ENCODE results near the gene FAM193A.

Gene FAM193A

DNA sequence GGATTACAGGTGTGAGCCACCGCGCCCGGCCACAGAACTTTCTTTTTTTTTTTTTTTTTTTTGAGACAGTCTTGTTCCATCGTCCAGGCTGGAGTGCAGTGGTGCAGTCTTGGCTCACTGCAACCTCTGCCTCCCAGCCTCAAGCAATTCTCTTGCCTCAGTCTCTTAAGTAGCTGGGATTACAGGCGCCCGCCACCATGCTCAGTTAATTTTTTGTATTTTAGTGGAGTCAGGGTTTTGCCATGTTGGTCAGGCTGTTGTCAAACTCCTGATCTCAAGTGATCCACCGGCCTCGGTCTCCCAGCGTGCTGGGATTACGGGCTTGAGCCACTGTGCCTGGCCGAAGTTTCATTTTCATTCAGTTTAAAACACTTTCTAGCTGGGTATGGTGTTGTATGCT lies 16.4 kb downstream of the FAM193A start:
- no peak overlapping the region for H3K18ac ChIP-seq (ENCODE audit: low read length)
- H3K4me3 ChIP-seq (ENCODE audit: low read length): no peak overlapping the region
- no peak overlapping the region for H2BK15ac ChIP-seq (replicated peaks; ENCODE audit: low read depth)
- H3K79me2 ChIP-seq (ENCODE audit: control insufficient read depth, insufficient read depth, low read length): peaks cover 57% of the 10 kb centered on the region
- no peaks in the 10 kb centered on the region for H3K27me3 ChIP-seq (ENCODE audit: insufficient read depth, low read length, poor library complexity)
- H3K27ac ChIP-seq (ENCODE audit: low read depth, low read length): no peak overlapping the region
- no peak overlapping the region for H2AK5ac ChIP-seq (ENCODE audit: low read length)
- H3K9ac ChIP-seq (ENCODE audit: low read length): no peak overlapping the region
- no peaks in the 10 kb centered on the region for H3K4me1 ChIP-seq (ENCODE audit: control insufficient read depth, low read depth, low read length)
- H3K4me2 ChIP-seq (ENCODE audit: low read length): no peak overlapping the region
- no CpG with 5 or more reads among the region's 11 CpGs for WGBS (ENCODE audit: extremely low coverage, insufficient coverage, low lambda C conversion rate)
- H4K5ac ChIP-seq (ENCODE audit: low read length): no peak overlapping the region
- DNase-seq: no peak
- H3K36me3 ChIP-seq (ENCODE audit: control insufficient read depth, insufficient read depth, low read length): no peaks in the 10 kb centered on the region
- no peak overlapping the region for H3K56ac ChIP-seq (ENCODE audit: low read length)
- no peak overlapping the region for H2BK5ac ChIP-seq (ENCODE audit: low read length)
- H2BK120ac ChIP-seq (ENCODE audit: low read depth, low read length): no peak overlapping the region
- no peak overlapping the region for H3K23ac ChIP-seq (ENCODE audit: low read length)
- no peak overlapping the region for H4K8ac ChIP-seq (ENCODE audit: low read depth, low read length)
- H3K79me1 ChIP-seq (ENCODE audit: low read length): peaks cover 2% of the 10 kb centered on the region
- no peak overlapping the region for H3K4ac ChIP-seq (ENCODE audit: low read depth, low read length)

GRCh38 chr4:2558301-2558700 lies 21.9 kb downstream of the FAM193A start:
- Histone ChIP-seq H3K79me2 (ENCODE audit: control insufficient read depth, insufficient read depth, low read length) (peaks cover 70% of the 10 kb centered on the region), H2AK5ac (ENCODE audit: low read length) (no peak overlapping the region), H3K36me3 (ENCODE audit: control insufficient read depth, insufficient read depth, low read length) (no peaks in the 10 kb centered on the region), H2BK15ac (replicated peaks; ENCODE audit: low read depth) (no peak overlapping the region), H2BK120ac (ENCODE audit: low read depth, low read length) (no peak overlapping the region), H3K27me3 (ENCODE audit: insufficient read depth, low read length, poor library complexity) (no peaks in the 10 kb centered on the region), H3K4me3 (ENCODE audit: low read length) (no peak overlapping the region), H3K9ac (ENCODE audit: low read length) (no peak overlapping the region), H3K4me2 (ENCODE audit: low read length) (no peak overlapping the region), H3K23ac (ENCODE audit: low read length) (no peak overlapping the region), H3K4me1 (ENCODE audit: control insufficient read depth, low read depth, low read length) (no peaks in the 10 kb centered on the region), H4K5ac (ENCODE audit: low read length) (no peak overlapping the region), H4K8ac (ENCODE audit: low read depth, low read length) (no peak overlapping the region), H3K56ac (ENCODE audit: low read length) (no peak overlapping the region), H3K27ac (ENCODE audit: low read depth, low read length) (no peak overlapping the region), H3K79me1 (ENCODE audit: low read length) (peaks cover 16% of the 10 kb centered on the region), H3K18ac (ENCODE audit: low read length) (no peak overlapping the region), H3K4ac (ENCODE audit: low read depth, low read length) (no peak overlapping the region), H2BK5ac (ENCODE audit: low read length) (no peak overlapping the region)
- no CpG with 5 or more reads among the region's 6 CpGs for WGBS (ENCODE audit: extremely low coverage, insufficient coverage, low lambda C conversion rate)
- DNase-seq: no peak

GRCh38 chr4:2560167-2560566 lies 23.7 kb downstream of the FAM193A start:
- Histone ChIP-seq H4K8ac (ENCODE audit: low read depth, low read length) (no peak overlapping the region), H2BK5ac (ENCODE audit: low read length) (no peak overlapping the region), H3K79me2 (ENCODE audit: control insufficient read depth, insufficient read depth, low read length) (peaks cover 69% of the 10 kb centered on the region), H3K18ac (ENCODE audit: low read length) (no peak overlapping the region), H3K79me1 (ENCODE audit: low read length) (peaks cover 20% of the 10 kb centered on the region), H3K27ac (ENCODE audit: low read depth, low read length) (no peak overlapping the region), H3K27me3 (ENCODE audit: insufficient read depth, low read length, poor library complexity) (no peaks in the 10 kb centered on the region), H4K5ac (ENCODE audit: low read length) (no peak overlapping the region), H3K36me3 (ENCODE audit: control insufficient read depth, insufficient read depth, low read length) (no peaks in the 10 kb centered on the region), H2AK5ac (ENCODE audit: low read length) (no peak overlapping the region), H3K4ac (ENCODE audit: low read depth, low read length) (no peak overlapping the region), H3K4me2 (ENCODE audit: low read length) (no peak overlapping the region), H3K56ac (ENCODE audit: low read length) (no peak overlapping the region), H3K9ac (ENCODE audit: low read length) (no peak overlapping the region), H3K4me1 (ENCODE audit: control insufficient read depth, low read depth, low read length) (no peaks in the 10 kb centered on the region), H2BK15ac (replicated peaks; ENCODE audit: low read depth) (no peak overlapping the region), H3K23ac (ENCODE audit: low read length) (no peak overlapping the region), H2BK120ac (ENCODE audit: low read depth, low read length) (no peak overlapping the region), H3K4me3 (ENCODE audit: low read length) (no peak overlapping the region)
- DNase-seq: no peak
- WGBS (ENCODE audit: extremely low coverage, insufficient coverage, low lambda C conversion rate): no CpG with 5 or more reads among the region's 12 CpGs

- Histone ChIP-seq H4K5ac (ENCODE audit: low read length) (no peak overlapping the region), H3K56ac (ENCODE audit: low read length) (no peak overlapping the region), H3K4me1 (ENCODE audit: control insufficient read depth, low read depth, low read length) (peaks cover 2% of the 10 kb centered on the region), H3K79me1 (ENCODE audit: low read length) (peaks cover 17% of the 10 kb centered on the region), H3K27ac (ENCODE audit: low read depth, low read length) (no peak overlapping the region), H3K9ac (ENCODE audit: low read length) (no peak overlapping the region), H3K4me2 (ENCODE audit: low read length) (no peak overlapping the region), H3K79me2 (ENCODE audit: control insufficient read depth, insufficient read depth, low read length) (peaks cover 50% of the 10 kb centered on the region), H4K8ac (ENCODE audit: low read depth, low read length) (no peak overlapping the region), H3K4ac (ENCODE audit: low read depth, low read length) (peak overlapping the region; percentile 31), H2BK5ac (ENCODE audit: low read length) (no peak overlapping the region), H3K23ac (ENCODE audit: low read length) (no peak overlapping the region), H2AK5ac (ENCODE audit: low read length) (no peak overlapping the region), H3K4me3 (ENCODE audit: low read length) (no peak overlapping the region), H2BK15ac (replicated peaks; ENCODE audit: low read depth) (no peak overlapping the region), H3K18ac (ENCODE audit: low read length) (no peak overlapping the region), H2BK120ac (ENCODE audit: low read depth, low read length) (no peak overlapping the region), H3K36me3 (ENCODE audit: control insufficient read depth, insufficient read depth, low read length) (no peaks in the 10 kb centered on the region), H3K27me3 (ENCODE audit: insufficient read depth, low read length, poor library complexity) (no peaks in the 10 kb centered on the region)
- no CpG with 5 or more reads among the region's 4 CpGs for WGBS (ENCODE audit: extremely low coverage, insufficient coverage, low lambda C conversion rate)
- DNase-seq: no peak
These were observed 29.1 kb downstream of the FAM193A start for GRCh38 chr4:2565533-2565932.

DNA sequence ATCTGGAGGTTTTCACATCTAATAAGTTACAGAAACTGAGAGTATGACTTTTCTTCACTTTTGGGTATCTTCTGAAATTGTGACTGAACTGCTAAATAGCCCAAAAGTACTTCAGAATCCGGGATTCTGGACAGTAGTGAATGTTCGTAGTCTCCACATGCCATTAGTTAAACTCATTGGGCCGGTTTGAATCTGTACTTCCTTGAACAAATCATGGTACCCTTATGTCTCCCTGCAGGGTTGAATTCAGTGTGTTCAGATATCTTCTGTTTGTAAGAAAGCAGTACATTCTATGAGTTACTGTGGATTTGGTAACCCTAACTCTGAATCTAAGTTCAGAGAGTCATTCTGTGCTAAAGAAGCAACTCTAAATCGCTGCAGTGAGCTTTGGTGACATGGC lies 33.6 kb downstream of the FAM193A start:
- Histone ChIP-seq H3K4me3 (ENCODE audit: low read length) (no peak overlapping the region), H3K4me2 (ENCODE audit: low read length) (no peak overlapping the region), H2AK5ac (ENCODE audit: low read length) (no peak overlapping the region), H3K79me1 (ENCODE audit: low read length) (peaks cover 25% of the 10 kb centered on the region), H3K36me3 (ENCODE audit: control insufficient read depth, insufficient read depth, low read length) (peaks cover 2% of the 10 kb centered on the region), H4K5ac (ENCODE audit: low read length) (no peak overlapping the region), H2BK15ac (replicated peaks; ENCODE audit: low read depth) (no peak overlapping the region), H3K56ac (ENCODE audit: low read length) (no peak overlapping the region), H2BK5ac (ENCODE audit: low read length) (no peak overlapping the region), H3K27ac (ENCODE audit: low read depth, low read length) (no peak overlapping the region), H3K9ac (ENCODE audit: low read length) (no peak overlapping the region), H3K27me3 (ENCODE audit: insufficient read depth, low read length, poor library complexity) (no peaks in the 10 kb centered on the region), H3K18ac (ENCODE audit: low read length) (no peak overlapping the region), H3K4ac (ENCODE audit: low read depth, low read length) (no peak overlapping the region), H4K8ac (ENCODE audit: low read depth, low read length) (no peak overlapping the region), H3K23ac (ENCODE audit: low read length) (no peak overlapping the region), H3K4me1 (ENCODE audit: control insufficient read depth, low read depth, low read length) (peaks cover 5% of the 10 kb centered on the region), H2BK120ac (ENCODE audit: low read depth, low read length) (no peak overlapping the region), H3K79me2 (ENCODE audit: control insufficient read depth, insufficient read depth, low read length) (peaks cover 60% of the 10 kb centered on the region)
- WGBS (ENCODE audit: extremely low coverage, insufficient coverage, low lambda C conversion rate): no CpG with 5 or more reads among the region's 4 CpGs
- DNase-seq: no peak

GRCh38 chr4:2570551-2571222 lies 34.2 kb downstream of the FAM193A start:
- H3K36me3 ChIP-seq (ENCODE audit: control insufficient read depth, insufficient read depth, low read length): peaks cover 2% of the 10 kb centered on the region
- H4K8ac ChIP-seq (ENCODE audit: low read depth, low read length): no peak overlapping the region
- H3K56ac ChIP-seq (ENCODE audit: low read length): peak overlapping the region; percentile 57
- no peak overlapping the region for H3K4me2 ChIP-seq (ENCODE audit: low read length)
- H3K27me3 ChIP-seq (ENCODE audit: insufficient read depth, low read length, poor library complexity): no peaks in the 10 kb centered on the region
- H3K18ac ChIP-seq (ENCODE audit: low read length): no peak overlapping the region
- DNase-seq: no peak
- H2AK5ac ChIP-seq (ENCODE audit: low read length): no peak overlapping the region
- no peak overlapping the region for H3K27ac ChIP-seq (ENCODE audit: low read depth, low read length)
- no peak overlapping the region for H3K4me3 ChIP-seq (ENCODE audit: low read length)
- peaks cover 25% of the 10 kb centered on the region for H3K79me1 ChIP-seq (ENCODE audit: low read length)
- peaks cover 60% of the 10 kb centered on the region for H3K79me2 ChIP-seq (ENCODE audit: control insufficient read depth, insufficient read depth, low read length)
- H2BK5ac ChIP-seq (ENCODE audit: low read length): no peak overlapping the region
- no peak overlapping the region for H2BK15ac ChIP-seq (replicated peaks; ENCODE audit: low read depth)
- no peak overlapping the region for H3K23ac ChIP-seq (ENCODE audit: low read length)
- H3K4ac ChIP-seq (ENCODE audit: low read depth, low read length): no peak overlapping the region
- H4K5ac ChIP-seq (ENCODE audit: low read length): no peak overlapping the region
- H3K9ac ChIP-seq (ENCODE audit: low read length): peak overlapping the region; percentile 17
- no CpG with 5 or more reads among the region's 11 CpGs for WGBS (ENCODE audit: extremely low coverage, insufficient coverage, low lambda C conversion rate)
- peaks cover 5% of the 10 kb centered on the region for H3K4me1 ChIP-seq (ENCODE audit: control insufficient read depth, low read depth, low read length)
- H2BK120ac ChIP-seq (ENCODE audit: low read depth, low read length): no peak overlapping the region

Data from mesendoderm (in vitro differentiated cells).